Erythroblast (primary cell): ENCODE measurements around the gene SCG5.

ENCODE experiments used
- GATA1 ChIP-seq: IDR thresholded peaks from 2 replicates; pipeline ENCODE4 v1.6.1; 2011; ENCODE audit warnings: low read depth, mild to moderate bottlenecking, control low read depth, low read length, moderate library complexity
- POLR2A ChIP-seq: IDR thresholded peaks from 2 replicates; pipeline ENCODE4 v1.6.1; 2011; ENCODE audit warnings: mild to moderate bottlenecking, low read length

- TF ChIP-seq POLR2A: no peak
- no peak for TF ChIP-seq GATA1
Measured at GRCh38 chr15:32659340-32660155, 18.0 kb downstream of the SCG5 start.
